Measurements from ENCODE around the gene MT3.

The MT3 gene

GRCh38 chr16:56633535-56633934 lies 44.2 kb downstream of the MT3 start:
- DNase-seq (ENCODE audit: low read depth), result no peak
- TF ChIP-seq POLR2A (IDR thresholded peaks at IDR 0.05; ENCODE audit: extremely low read depth, insufficient read length), result no peak
- TF ChIP-seq MAX (IDR thresholded peaks at IDR 0.05; ENCODE audit: low read depth, low read length), result no peak
- no peak for TF ChIP-seq CTCF (IDR thresholded peaks at IDR 0.05; ENCODE audit: low read depth, low read length)
- no peak for TF ChIP-seq MYC (IDR thresholded peaks at IDR 0.05; ENCODE audit: low read depth, low read length)
- no peak overlapping the region for H3K4me3 ChIP-seq (ENCODE audit: low read depth, low read length)

- no peak overlapping the region for H3K4me3 ChIP-seq (ENCODE audit: low read depth, low read length)
- no peak for DNase-seq (ENCODE audit: low read depth)
- TF ChIP-seq POLR2A (IDR thresholded peaks at IDR 0.05; ENCODE audit: extremely low read depth, insufficient read length), result no peak
- TF ChIP-seq MAX (IDR thresholded peaks at IDR 0.05; ENCODE audit: low read depth, low read length), result no peak
- TF ChIP-seq MYC (IDR thresholded peaks at IDR 0.05; ENCODE audit: low read depth, low read length), result no peak
- TF ChIP-seq CTCF (IDR thresholded peaks at IDR 0.05; ENCODE audit: low read depth, low read length), result no peak
These were observed 45.5 kb downstream of the MT3 start for GRCh38 chr16:56634715-56635440.

GRCh38 chr16:56635441-56635967 lies 46.2 kb downstream of the MT3 start:
- DNase-seq (ENCODE audit: low read depth), result no peak
- no peak overlapping the region for H3K4me3 ChIP-seq (ENCODE audit: low read depth, low read length)
- TF ChIP-seq MYC (IDR thresholded peaks at IDR 0.05; ENCODE audit: low read depth, low read length) (no peak), POLR2A (IDR thresholded peaks at IDR 0.05; ENCODE audit: extremely low read depth, insufficient read length) (no peak), MAX (IDR thresholded peaks at IDR 0.05; ENCODE audit: low read depth, low read length) (no peak), CTCF (IDR thresholded peaks at IDR 0.05; ENCODE audit: low read depth, low read length) (no peak)

GRCh38 chr16:56636616-56637413 lies 47.5 kb downstream of the MT3 start:
- TF ChIP-seq MAX (IDR thresholded peaks at IDR 0.05; ENCODE audit: low read depth, low read length), result no peak
- TF ChIP-seq MYC (IDR thresholded peaks at IDR 0.05; ENCODE audit: low read depth, low read length), result no peak
- no peak for TF ChIP-seq CTCF (IDR thresholded peaks at IDR 0.05; ENCODE audit: low read depth, low read length)
- no peak for DNase-seq (ENCODE audit: low read depth)

GRCh38 chr16:56637814-56638750 lies 48.8 kb downstream of the MT3 start, which contains the start of gene MT1A:
Gene MT1A (plus strand): TSS chr16:56638666. CDS start chr16:56638739, 73 bp downstream.
- H3K4me3 ChIP-seq (ENCODE audit: low read depth, low read length), result no peak within 1 kb of the TSS
- no peak for TF ChIP-seq CTCF (IDR thresholded peaks at IDR 0.05; ENCODE audit: low read depth, low read length)
- TF ChIP-seq POLR2A (IDR thresholded peaks at IDR 0.05; ENCODE audit: extremely low read depth, insufficient read length), result no peak
- TF ChIP-seq MYC (IDR thresholded peaks at IDR 0.05; ENCODE audit: low read depth, low read length), result no peak
- TF ChIP-seq MAX (IDR thresholded peaks at IDR 0.05; ENCODE audit: low read depth, low read length), result no peak
- no peak for DNase-seq (ENCODE audit: low read depth)

More at GRCh38 chr16:56636616-56637413, 47.5 kb downstream of the MT3 start:
- no peak overlapping the region for H3K4me3 ChIP-seq (ENCODE audit: low read depth, low read length)
